IPS DF 6.9 (cell line): ENCODE results near the gene CTNNA2.

ENCODE experiments used
- DNase-seq: peaks from one replicate; pipeline ENCODE4 v3.0.0-alpha.2; 2013; ENCODE audit warnings: low read depth, low spot score
- H3K27ac ChIP-seq: one replicate; pipeline ENCODE4 v1.5.1; 2013; ENCODE audit warnings: low read length, control low read depth
- H3K27me3 ChIP-seq: 2 replicates; pipeline ENCODE4 v1.6.1; 2013; ENCODE audit warnings: mild to moderate bottlenecking, low read length; ENCODE audit not compliant: control insufficient read depth, insufficient read depth
- H3K36me3 ChIP-seq: 2 replicates; pipeline ENCODE4 v1.6.1; 2013; ENCODE audit warnings: low read length; ENCODE audit not compliant: control insufficient read depth, insufficient read depth
- H3K4me1 ChIP-seq: 2 replicates; pipeline ENCODE4 v1.6.1; 2013; ENCODE audit warnings: low read length; ENCODE audit not compliant: control insufficient read depth, insufficient read depth
- H3K4me3 ChIP-seq: 2 replicates; pipeline ENCODE4 v1.5.1; 2013; ENCODE audit warnings: mild to moderate bottlenecking, low read length
- H3K9me3 ChIP-seq: 2 replicates; pipeline ENCODE4 v1.6.1; 2013; ENCODE audit warnings: low read length, inconsistent platforms; ENCODE audit not compliant: control insufficient read depth, insufficient read depth
- WGBS: extraction: QIAGEN DNeasy Blood & Tissue Kit; methylation state at CpG from one replicate; pipeline ENCODE4 v1.1.7; 2013; ENCODE audit warnings: mixed read lengths, missing lambda C conversion rate; ENCODE audit not compliant: insufficient read length, insufficient coverage; 5-methylcytosine and 5-hydroxymethylcytosine counted together

Gene CTNNA2

DNA sequence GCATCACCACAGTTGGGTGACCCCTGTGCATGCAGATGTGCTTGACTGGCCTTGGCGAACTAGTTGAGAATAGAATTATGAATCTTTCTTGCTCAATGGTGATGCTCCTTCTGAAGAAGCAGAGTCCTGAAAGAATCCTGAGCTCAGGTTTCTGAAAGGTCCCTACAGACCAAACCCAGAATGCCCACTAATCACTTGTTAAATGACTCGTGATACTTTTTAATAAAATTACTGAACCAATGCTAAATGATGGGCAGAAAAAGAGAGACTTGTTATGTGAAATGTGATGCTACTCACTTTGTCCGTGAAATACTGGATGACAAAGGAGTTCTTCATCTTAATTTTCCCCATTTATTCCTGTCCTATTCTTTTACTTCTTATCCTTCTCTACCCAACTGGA, 1055.2 kb downstream of the CTNNA2 start:
- no peak for DNase-seq
- Histone ChIP-seq H3K27ac (no peak overlapping the region), H3K36me3 (no peaks in the 10 kb centered on the region), H3K4me3 (no peak overlapping the region), H3K9me3 (no peaks in the 10 kb centered on the region), H3K4me1 (no peaks in the 10 kb centered on the region), H3K27me3 (no peaks in the 10 kb centered on the region)
- no CpG with 5 or more reads among the region's 3 CpGs for WGBS

DNA sequence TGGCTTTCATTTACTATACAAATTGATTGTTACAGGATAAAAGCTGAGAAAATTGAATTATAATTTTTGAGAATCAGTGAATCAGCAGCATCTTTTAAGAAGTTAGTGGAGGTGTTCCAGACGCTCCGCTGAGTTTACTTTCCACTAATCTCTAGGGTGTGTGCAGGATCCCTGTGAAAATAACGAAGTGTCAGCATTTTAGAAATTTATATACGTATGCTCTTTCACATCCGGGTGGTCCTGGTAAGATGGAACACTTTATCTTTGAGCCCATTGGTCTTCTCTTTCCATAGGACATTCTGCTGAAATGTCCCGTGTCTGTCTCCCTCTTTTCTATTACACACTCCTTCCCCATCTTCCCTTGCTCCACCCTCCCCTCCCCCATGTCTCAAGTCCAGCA, 1060.3 kb downstream of the CTNNA2 start:
- Histone ChIP-seq H3K36me3 (no peaks in the 10 kb centered on the region), H3K27ac (no peak overlapping the region), H3K4me1 (no peaks in the 10 kb centered on the region), H3K4me3 (no peak overlapping the region), H3K27me3 (no peaks in the 10 kb centered on the region), H3K9me3 (no peaks in the 10 kb centered on the region)
- no peak for DNase-seq
- WGBS, result no CpG with 5 or more reads among the region's 6 CpGs

DNA sequence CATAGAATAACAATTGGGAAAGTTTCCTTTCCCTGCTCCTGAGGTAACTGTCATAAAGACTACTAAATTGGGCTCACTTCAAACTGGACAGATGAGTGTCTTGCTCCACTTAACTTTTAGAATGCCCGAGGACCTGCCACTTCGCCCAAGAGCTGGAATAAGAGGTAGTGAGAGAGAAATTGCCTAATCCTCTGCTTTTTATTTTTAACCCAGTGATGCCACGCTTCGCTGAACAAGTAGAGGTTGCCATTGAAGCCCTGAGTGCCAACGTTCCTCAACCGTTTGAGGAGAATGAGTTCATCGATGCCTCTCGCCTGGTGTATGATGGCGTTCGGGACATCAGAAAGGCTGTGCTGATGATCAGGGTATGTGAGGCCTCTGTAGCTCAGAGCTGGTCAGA, 1061.1 kb downstream of the CTNNA2 start:
- H3K9me3 ChIP-seq, result no peaks in the 10 kb centered on the region
- H3K27me3 ChIP-seq, result no peaks in the 10 kb centered on the region
- no peak overlapping the region for H3K27ac ChIP-seq
- DNase-seq, result no peak
- no peaks in the 10 kb centered on the region for H3K4me1 ChIP-seq
- no peaks in the 10 kb centered on the region for H3K36me3 ChIP-seq
- WGBS, result no CpG with 5 or more reads among the region's 10 CpGs
- no peak overlapping the region for H3K4me3 ChIP-seq

DNA sequence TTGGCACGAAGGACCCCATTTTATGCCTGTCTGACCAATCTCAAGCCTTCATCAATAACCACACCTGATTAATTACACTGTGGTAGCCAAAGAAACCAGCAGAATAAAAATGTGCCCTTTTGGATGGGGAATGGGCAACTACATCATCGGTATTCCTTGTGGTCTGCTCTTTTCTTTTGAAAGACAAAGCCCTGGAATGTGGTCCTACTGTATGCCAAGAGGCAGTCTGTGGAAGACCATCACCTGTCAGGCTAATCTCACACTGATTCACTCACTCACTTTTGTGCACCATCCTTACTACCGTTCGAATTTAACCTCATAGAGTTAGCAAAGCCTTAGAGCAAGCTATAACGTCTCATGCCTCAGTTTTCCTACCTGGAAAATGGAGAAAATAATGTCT, 1066.9 kb downstream of the CTNNA2 start:
- Histone ChIP-seq H3K9me3 (no peaks in the 10 kb centered on the region), H3K4me1 (no peaks in the 10 kb centered on the region; the same call in 1 of the 2 replicates), H3K4me3 (no peak overlapping the region), H3K27ac (no peak overlapping the region), H3K36me3 (no peaks in the 10 kb centered on the region), H3K27me3 (no peaks in the 10 kb centered on the region)
- no CpG with 5 or more reads among the region's 5 CpGs for WGBS
- peak; percentile 9 for DNase-seq

DNA sequence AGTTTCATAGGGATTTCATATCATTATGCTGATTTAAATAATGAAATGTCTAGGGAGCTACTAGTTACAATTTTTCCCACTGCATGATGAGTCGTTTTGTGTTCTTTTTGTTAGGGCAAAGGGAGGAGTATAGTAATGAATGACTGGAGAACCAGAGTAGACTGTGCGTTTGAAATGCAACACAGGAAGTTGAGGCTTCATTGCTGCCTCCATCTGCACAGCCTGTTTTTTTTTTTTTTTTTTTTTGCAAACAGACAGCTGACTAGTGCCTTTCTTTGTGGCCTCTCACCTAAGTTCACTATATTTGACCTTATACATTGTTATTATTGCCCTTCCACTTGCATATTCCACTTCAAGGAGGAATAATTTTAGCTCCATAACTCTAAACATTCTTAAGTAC, 1078.4 kb downstream of the CTNNA2 start:
- Histone ChIP-seq H3K9me3 (no peaks in the 10 kb centered on the region), H3K27me3 (no peaks in the 10 kb centered on the region), H3K4me1 (no peaks in the 10 kb centered on the region), H3K27ac (no peak overlapping the region), H3K4me3 (no peak overlapping the region), H3K36me3 (no peaks in the 10 kb centered on the region)
- DNase-seq, result no peak
- WGBS, result no CpG with 5 or more reads among the region's 2 CpGs

DNA sequence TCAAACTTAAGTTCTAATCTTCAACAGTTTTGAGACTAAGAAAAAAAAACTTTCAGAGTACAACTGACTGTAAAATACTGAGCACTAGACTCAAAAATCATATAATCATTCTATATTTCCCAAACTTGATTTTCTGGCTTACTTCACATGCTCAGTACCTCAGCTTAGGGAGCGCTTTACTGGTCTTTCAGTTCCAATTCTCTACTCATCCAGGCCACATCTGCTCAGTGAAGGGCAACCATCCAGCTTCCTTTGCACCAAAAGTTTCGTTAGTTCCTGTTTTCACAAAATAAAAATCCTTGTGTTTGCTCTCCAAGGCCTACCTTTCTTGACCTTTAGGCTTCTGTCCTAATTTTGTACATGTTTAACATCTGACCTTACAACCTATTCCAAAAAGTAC, 1079.3 kb downstream of the CTNNA2 start:
- DNase-seq, result no peak
- H3K4me1 ChIP-seq, result no peaks in the 10 kb centered on the region
- no CpG with 5 or more reads among the region's 2 CpGs for WGBS
- H3K9me3 ChIP-seq, result no peaks in the 10 kb centered on the region
- H3K27me3 ChIP-seq, result no peaks in the 10 kb centered on the region
- H3K4me3 ChIP-seq, result no peak overlapping the region
- H3K36me3 ChIP-seq, result no peaks in the 10 kb centered on the region
- H3K27ac ChIP-seq, result no peak overlapping the region

DNA sequence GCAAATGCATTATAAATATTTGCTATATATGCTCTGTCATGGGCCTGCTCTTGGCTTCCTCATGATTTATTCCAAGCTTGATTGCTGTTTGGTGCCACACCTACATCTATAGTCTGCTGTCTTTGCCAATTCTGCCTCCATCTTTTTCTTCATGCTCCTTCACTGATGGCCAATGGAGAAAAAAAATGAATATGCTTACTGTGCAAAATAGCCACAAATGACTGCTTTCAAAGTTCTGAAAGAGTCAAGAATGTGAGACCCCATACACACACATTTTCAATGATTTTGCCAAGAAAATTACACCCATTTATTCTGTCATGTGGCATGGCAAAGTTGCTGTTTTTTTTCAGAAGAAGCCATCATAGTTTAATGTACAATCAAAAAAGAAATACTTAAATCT, 1097.3 kb downstream of the CTNNA2 start:
- H3K4me1 ChIP-seq, result no peaks in the 10 kb centered on the region
- H3K27me3 ChIP-seq, result no peaks in the 10 kb centered on the region
- no peak for DNase-seq
- H3K4me3 ChIP-seq, result no peak overlapping the region
- no peak overlapping the region for H3K27ac ChIP-seq
- H3K9me3 ChIP-seq, result no peaks in the 10 kb centered on the region
- H3K36me3 ChIP-seq, result no peaks in the 10 kb centered on the region

DNA sequence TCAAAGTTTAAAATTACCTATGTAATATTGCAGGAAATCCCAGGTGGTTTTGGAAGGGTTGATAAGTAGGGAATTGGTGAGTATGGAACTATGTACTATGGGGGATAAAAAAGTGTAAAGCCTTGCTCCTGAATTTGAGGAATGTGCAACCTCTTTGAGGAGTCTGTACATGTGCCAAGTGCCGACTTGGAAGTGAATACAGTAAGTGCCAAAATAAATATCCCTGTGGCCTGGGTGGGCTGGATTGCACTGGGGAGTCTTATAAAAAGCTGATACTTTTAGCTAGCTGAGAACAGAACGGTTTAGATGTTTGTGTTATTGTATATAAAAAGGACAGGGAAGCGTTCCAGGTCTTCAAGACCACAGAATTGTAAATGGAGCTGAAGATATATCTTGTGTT, 1108.8 kb downstream of the CTNNA2 start:
- H3K27me3 ChIP-seq, result no peaks in the 10 kb centered on the region
- H3K27ac ChIP-seq, result no peak overlapping the region
- no peak for DNase-seq
- no CpG with 5 or more reads among the region's 3 CpGs for WGBS
- H3K9me3 ChIP-seq, result no peaks in the 10 kb centered on the region
- H3K4me1 ChIP-seq, result no peaks in the 10 kb centered on the region
- H3K4me3 ChIP-seq, result no peak overlapping the region
- no peaks in the 10 kb centered on the region for H3K36me3 ChIP-seq

DNA sequence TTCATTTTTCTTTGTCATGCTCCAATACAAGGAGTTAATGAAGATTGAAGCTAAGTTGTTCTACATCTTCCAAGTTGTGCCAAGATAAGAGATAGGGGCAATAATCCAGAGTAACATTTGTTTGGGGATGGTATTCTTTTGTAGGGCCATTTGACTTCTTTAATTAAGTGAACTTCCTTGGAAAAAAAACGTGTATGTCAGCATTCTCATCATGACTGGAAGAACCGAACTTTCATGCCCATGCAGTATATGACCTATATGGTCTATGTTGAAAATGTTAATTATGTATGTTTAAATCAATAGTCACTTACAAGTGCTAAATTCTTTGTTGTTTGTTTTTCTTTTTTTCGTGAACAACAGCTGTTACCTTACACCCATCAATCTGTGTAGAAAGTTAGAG, 1111.2 kb downstream of the CTNNA2 start:
- no peak for DNase-seq
- Histone ChIP-seq H3K4me3 (no peak overlapping the region), H3K27ac (no peak overlapping the region), H3K36me3 (no peaks in the 10 kb centered on the region), H3K9me3 (no peaks in the 10 kb centered on the region), H3K27me3 (no peaks in the 10 kb centered on the region), H3K4me1 (no peaks in the 10 kb centered on the region)
- WGBS, result no CpG with 5 or more reads among the region's 3 CpGs

DNA sequence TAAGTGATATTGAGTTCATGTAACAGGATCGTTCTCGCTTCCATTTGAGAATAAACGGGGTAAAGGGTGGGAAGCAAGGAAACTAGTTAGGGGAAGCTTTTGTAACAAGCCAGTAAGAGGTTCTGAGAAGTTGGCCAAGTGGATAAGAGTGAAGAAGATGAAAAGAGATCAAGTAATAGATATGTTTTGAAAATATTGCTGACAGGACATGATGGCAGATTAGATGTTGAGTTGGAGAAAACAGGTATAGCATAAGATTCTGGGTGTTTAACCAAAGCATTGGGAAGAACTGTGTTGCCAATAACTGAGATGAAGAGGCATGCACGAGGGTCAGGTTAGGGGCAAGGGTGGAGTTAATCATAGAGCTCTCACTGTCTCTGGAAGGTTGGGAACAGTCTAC, 1121.7 kb downstream of the CTNNA2 start:
- Histone ChIP-seq H3K36me3 (no peaks in the 10 kb centered on the region), H3K27ac (no peak overlapping the region), H3K4me3 (no peak overlapping the region), H3K27me3 (no peaks in the 10 kb centered on the region), H3K4me1 (no peaks in the 10 kb centered on the region), H3K9me3 (no peaks in the 10 kb centered on the region)
- DNase-seq, result no peak
- WGBS, result no CpG with 5 or more reads among the region's 4 CpGs

DNA sequence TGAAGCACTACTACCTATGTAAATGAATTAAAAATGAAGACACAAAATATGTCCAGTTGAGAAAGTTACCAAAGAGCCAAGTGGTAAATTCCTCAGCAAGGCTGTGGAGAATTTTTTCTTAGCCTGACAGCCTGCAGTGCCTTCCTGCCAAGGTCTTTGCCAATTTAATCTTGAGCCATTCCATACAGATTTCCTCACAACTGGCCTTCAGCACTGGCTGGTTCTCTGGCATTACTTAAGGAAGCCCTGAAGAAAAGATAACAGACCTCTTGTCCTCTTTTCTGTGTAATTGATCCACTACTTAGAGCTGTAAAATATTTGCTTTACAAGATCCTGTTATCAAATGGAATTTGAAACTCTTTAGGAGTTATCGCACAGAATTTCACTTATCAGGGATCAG, 1125.9 kb downstream of the CTNNA2 start:
- no peaks in the 10 kb centered on the region for H3K36me3 ChIP-seq
- H3K27me3 ChIP-seq, result no peaks in the 10 kb centered on the region
- no peak overlapping the region for H3K4me3 ChIP-seq
- WGBS, result no CpG with 5 or more reads among the region's 1 CpG
- H3K27ac ChIP-seq, result no peak overlapping the region
- no peaks in the 10 kb centered on the region for H3K4me1 ChIP-seq
- no peaks in the 10 kb centered on the region for H3K9me3 ChIP-seq
- DNase-seq, result no peak
